GM18951 (cell line): ENCODE results near the gene FBXO11.
"Not testable (repeated sequence)": the region's sequence is repeated elsewhere in the genome, so short reads cannot be mapped to it uniquely, and the experiment has no call there.

Experiments
- POLR2A ChIP-seq: IDR thresholded peaks from 4 replicates; pipeline ENCODE4 v1.6.1; 2011; ENCODE audit warnings: mild to moderate bottlenecking; ENCODE audit not compliant: insufficient read length, insufficient read depth; ENCODE audit errors: extremely low read depth
- in situ Hi-C: fragments of 300-500 bp; cut with MboI; formaldehyde crosslinking; loops from one replicate; pipeline ENCODE4 v1.12.0; 2022; ENCODE audit warnings: low sequenced_read_pairs, mixed read lengths, inconsistent platforms; ENCODE audit not compliant: unreplicated experiment

Gene FBXO11

DNA sequence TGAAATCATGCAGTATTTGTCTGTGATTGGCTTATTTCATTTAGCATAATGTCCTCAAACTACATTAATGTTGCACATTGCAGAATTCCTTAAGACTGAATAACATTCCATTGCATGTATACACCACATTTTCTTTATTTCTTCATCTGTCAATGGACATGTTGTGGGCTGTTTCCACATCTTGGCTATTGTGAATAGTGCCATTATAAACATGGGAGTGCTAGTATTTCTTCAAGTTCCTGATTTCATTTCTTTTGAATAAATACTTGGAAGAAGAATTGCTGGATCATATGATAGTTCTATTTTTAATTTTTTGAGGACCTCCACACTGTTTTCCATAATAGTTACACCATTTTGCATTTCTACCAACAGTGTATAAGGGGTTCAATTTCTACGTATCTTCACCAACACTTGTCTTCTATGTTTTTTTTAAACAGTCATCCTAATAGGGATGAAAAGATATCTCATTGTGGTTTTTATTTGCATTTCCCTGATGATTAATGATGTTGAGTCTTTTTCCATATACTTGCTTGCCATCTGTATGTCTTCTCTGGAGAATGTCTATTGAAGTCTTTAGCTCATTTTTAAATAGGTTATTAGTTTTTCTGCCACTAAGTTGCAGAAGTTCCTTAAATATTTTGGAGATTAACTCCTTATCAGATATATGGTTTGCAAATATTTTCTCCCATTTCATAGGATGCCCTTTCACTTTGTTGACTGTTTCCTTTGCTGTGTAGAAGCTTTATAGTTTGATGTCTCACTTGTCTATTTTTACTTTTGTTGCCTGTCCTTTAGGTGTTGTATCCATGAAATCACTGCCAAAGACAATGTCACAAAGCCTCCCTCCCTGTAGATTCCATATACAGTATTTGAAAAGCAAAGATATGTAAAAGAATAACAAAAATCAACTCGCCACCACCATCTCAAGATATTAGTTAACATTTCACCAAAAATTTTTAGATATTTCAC, 14.6 kb downstream of the FBXO11 start:
- TF ChIP-seq POLR2A = no peak
- in situ Hi-C loops = no loop called here

DNA sequence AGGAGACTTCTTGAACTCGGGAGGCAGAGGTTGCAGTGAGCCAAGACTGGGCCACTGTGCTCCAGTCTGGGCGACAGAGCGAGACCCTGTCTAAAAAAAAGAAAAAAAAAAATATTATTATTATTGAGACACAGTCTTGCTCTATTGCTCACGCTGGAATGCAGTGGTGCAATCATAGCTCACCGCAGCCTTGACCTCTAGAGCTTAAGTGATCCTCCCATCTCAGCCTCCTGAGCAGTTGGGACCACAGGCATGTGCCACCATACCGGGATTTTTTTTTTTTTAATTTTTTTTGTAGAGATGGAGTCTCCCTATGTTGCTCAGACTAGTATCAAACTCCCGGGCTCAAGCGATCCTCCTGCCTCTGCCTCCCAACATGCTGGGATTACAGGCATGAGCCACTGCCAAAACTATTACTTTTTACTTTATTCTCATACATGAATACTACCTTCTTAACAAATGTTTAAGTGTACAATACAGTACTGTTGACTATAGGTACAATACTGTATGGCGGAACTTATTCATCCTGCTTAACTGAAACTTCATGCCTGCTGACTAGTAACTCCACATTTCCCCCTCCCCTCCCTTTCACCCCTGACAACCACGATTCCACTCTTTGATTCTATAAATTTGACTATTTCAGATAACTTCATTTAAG, 15.5 kb downstream of the FBXO11 start:
- no peak for TF ChIP-seq POLR2A
- in situ Hi-C loops = no loop called here

DNA sequence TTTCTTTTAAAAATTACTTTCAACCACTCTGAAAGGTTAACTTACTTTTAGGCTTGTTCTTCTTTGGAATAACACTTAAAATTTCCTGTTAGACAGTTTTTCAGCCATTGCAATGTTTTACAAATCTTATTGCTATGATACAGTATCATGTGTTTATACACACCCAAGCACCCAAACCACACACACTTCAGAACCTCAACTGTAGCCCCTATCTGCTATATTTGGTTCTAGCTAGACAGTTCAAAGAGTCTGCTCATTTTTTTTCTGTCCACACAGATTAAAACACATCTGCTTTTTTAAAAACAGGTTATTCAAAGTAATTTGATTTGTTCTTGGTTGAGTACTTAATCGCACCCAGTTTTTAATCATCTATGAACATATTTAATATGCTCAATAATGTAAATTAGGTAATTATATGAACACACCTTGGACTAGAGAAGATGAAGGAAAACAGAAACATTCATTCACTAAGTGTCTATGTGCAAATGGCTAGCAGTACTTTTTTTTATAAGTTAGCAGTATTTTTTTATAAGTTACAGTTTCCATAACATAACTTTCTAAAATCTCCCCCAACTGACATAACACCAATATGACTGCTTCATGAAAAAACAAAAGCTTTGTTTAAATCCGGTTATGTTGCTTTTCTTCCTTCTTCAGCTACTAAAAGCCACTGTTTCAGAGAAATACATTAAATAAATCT, 17.6 kb downstream of the FBXO11 start:
- TF ChIP-seq POLR2A = no peak
- in situ Hi-C loops = no loop called here

DNA sequence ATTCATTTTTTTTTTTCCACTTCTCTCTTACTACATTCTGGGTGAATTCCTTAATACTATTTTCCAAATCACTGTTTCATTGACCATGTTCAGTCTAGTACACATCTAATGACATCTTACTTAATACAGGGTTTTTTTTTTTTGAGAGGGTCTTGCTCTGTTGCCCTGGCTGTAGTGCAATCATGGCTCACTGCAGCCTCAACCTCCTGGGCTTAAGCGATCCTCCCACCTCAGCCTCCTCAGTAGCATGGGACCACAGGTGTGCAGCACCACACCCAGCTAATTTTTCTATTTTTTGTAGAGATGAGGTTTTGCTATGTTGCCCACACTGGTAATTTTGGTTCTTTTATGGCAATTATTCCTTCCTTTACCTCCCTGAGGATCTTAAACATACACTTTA, 29.4 kb downstream of the FBXO11 start:
- no peak for TF ChIP-seq POLR2A
- in situ Hi-C loops = no loop called here

DNA sequence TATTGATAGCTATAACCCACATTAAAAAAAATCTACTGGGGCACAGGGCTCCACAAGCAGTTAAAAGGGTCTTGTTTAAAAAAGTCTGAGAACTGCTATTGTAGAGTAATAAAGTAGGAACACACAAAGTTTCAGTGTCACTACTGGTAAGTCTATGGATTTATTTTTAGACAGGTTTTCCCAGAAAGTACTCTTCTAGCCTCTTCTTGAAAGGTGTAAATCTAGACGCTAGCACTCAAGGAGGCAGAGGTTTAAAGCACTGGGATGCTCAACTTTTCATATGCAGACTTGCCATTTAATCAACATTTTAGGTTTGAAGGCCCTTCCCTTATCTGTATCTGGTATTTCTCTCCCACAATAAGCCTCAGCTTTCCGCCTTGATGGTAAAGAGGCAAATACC, 33.4 kb downstream of the FBXO11 start:
- in situ Hi-C loops = no loop called here

DNA sequence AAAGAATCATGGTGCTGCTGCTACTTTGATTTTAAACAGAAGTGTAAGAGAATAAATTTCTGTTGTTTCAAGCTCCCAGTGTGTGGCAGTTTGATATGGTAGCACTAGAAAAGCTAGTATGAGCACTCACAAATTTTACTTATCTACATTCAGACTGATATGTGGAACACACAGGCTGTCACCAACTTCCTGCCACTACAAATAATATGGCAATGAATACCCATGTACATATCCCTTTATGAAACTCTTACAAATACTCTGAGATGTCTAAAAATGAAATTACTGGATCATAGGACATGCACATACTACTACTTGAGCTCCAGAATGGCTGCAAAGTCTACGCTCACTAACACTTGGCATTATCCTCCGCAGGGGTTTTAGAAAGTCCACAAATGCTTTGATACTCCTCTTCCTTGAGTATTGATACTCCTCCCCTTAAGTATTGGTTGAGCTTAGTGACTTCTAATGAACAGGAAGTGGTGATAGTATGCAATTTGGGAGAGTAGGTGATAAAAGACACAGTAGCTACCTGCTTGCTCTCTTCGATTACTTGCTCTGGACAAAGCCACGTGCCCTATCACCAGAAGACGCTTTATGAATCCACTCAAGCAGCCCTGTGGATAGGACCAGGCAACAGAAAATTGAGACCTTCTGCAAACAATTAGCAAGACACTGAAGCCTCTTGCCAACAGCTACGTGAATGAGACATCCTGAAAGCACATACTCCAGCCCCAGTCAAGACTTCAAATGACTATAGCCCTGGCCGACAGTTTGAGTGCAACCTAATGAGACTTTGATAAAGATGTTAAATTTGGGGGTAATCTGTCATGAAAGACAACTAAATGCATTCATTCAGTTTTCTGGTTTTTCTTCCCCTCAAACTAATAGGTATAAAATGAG, 35.4 kb downstream of the FBXO11 start:
- no peak for TF ChIP-seq POLR2A
- in situ Hi-C loops = no loop called here

More for the DNA sequence above, 33.4 kb downstream of the FBXO11 start:
- no peak for TF ChIP-seq POLR2A

DNA sequence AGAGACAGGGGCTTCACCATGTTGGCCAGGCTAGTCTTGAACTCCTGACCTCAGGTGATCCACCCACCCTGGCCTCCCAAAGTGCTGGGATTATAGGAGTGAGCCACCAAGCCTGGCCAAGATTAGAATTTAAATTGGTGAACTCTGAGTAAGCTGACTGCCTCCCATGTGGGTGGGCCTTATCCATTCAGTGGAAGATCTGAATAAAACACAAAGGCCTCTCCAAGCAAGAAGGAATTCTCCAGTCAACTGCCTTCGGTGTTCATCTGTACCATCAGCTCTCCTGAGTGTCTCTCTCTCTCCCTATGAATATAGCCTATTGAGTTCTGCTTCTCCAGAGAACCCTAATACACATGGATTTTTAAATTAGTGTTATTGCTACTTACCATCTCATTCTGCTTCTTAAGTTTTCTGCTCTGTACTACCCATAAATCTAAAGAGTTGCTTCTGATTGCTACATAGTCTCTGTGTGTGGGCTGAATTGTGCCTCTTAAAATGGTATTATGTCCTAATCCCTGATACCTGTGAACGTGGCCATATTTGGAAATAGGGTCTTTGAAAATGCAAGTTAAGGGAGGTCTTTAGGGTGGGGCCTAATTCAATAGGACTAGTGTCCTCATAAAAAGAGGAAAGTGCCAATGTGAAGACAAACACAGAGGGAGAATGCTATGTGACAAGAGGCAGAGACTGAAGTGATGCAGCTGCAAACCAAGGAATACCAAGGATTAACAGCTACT, 36.3 kb downstream of the FBXO11 start:
- in situ Hi-C loops = no loop called here
- no peak for TF ChIP-seq POLR2A

DNA sequence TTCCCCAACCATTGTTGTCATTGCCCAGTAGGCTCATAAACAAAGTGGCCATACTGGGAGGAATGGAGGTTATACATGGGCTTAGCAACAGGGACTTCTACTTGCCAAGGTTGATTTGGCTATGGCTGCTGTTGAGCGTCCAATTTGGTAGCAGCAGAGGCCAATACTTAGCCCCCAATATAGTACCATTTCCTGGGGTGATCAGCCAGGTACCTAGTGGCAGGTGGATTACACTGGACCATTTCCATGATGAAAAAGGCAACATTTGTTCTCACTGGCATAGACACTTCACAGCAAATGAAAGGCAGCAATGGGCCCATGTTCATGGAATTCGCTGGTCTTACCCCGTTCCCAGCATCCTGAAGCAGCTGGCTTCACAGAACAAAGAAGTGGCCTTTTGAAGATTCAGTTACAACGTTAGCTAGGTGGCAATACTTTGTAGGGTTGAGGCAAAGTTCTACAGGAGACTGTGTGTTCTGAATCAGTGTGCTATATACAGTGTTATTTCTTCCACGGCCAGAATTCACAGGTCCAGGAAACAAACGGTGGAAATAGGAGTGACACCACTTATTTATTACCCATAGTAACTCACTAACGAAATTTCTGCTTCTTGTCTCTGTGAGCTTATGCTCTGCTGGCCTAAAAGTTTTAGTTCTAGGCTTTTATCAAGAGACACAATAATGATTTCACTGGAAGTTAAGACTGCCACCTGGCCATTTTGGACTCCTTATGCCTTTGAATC, 37.5 kb downstream of the FBXO11 start:
- no peak for TF ChIP-seq POLR2A
- in situ Hi-C loops = no loop called here

DNA sequence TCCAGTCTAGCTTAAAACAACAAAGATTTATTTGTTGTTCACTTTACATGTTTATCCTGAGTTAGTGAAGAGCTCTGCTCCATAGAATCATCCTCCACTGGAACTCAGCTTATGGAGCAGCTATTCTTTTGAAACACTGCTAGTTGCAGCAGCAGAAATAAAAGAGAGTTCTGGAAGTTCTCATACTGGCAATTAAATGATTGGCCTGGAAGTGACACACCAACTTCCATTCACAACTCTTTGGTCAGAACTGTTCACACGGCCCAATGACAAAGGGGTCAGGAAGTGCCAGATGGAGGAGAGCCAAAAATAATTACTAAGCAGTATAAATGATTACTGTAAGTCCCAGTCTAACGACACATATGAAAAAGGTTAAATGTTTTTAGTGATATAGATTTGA, 39.1 kb downstream of the FBXO11 start:
- in situ Hi-C loops = no loop called here
- no peak for TF ChIP-seq POLR2A

DNA sequence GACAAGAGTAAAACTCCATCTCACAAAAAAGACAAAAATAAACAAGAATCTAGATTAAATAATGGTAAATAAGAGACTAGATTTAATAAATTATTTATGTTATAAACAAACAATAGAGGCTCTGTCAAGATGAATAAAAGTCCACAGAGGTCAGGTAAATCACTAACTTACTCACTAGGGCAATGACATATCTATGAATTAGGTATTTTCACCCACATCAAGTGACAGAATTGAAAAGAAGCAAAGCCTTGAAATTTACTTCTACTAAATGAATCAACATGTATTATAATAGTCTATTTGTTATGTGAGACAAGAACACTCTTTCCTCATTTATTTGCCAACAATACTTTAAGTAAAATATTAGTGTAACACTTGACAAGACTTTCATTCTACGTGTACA, 41.7 kb downstream of the FBXO11 start:
- no peak for TF ChIP-seq POLR2A
- in situ Hi-C loops = no loop called here

DNA sequence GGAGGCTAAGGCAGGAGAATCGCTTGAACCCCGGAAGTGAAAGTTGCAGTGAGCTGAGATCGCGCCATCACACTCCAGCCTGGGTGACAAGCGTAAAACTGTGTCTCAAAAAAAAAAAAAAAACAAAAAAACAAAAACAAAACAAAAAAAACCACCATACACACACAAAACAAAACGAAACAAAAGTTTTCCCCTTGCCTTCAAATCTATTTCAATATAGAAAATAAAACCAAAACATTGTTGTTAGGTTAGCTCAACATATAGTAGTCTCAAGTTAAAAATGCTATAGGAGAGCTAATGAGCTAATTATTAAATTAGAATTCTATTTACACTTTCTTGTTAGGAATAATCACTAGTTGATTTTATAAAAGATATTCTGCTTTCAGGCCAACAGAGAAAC, 43.3 kb downstream of the FBXO11 start:
- in situ Hi-C loops = no loop called here
- TF ChIP-seq POLR2A = no peak

DNA sequence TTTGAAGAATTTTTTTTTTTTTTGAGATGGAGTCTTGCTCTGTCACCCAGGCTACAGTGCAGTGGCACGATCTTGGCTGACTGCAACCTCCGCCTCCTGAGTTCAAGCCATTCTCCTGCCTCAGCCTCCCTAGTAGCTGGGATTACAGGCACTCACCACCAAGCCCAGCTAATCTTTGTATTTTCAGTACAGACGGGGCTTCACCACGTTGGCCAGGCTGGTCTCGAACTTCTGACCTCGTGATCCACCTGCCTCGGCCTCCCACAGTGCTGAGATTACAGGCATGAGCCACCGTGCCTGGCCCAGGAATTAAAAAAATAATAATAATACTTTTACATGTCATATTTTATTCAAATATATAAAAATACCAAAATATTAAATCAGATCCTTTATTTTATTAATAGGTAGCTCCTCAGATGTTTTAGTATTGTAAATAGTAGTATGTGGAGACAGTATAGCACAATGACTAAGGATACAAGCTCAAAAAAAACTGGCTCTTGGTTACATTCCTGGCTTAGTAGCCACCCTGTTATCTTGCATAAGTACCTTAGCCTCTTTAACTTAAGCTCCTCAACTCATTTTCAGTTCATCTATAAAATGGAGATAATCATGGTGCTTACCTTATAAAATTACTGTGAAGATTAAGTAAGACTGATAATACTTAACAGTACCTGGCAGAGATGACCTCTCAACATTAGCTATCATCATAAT, 53.1 kb downstream of the FBXO11 start:
- in situ Hi-C loops = not testable (repeated sequence)
